Fibroblast of the aortic adventitia (primary cell): ENCODE measurements around the gene ATP2C2. TPM values are rescaled to one million over a fixed set of nuclear protein-coding genes. Genes with fewer than 3 reads are reported as not detected.

Experiments
- DNase-seq: peaks from one replicate; pipeline ENCODE4 v3.0.0-alpha.2; 2010; ENCODE audit warnings: low read depth
- H3K4me3 ChIP-seq: 2 replicates; pipeline ENCODE4 v1.5.1; 2011; ENCODE audit warnings: low read depth, mild to moderate bottlenecking, control low read depth, low read length, moderate library complexity
- CTCF ChIP-seq: IDR thresholded peaks from 2 replicates; pipeline ENCODE4 v1.5.1; 2011; ENCODE audit warnings: mild to moderate bottlenecking, low read length, control low read depth, inconsistent platforms; ENCODE audit not compliant: insufficient read depth
- total RNA-seq: library from RNA; depleted of rRNA; stranded (reverse); fragments of >200 nt; gene quantifications from 2 replicates; pipeline ENCODE4 v1.2.3, GENCODE V29; 2012; ENCODE audit warnings: low replicate concordance

Gene ATP2C2
- total RNA-seq, 1 donor, result not detected

- no peak for TF ChIP-seq CTCF
- H3K4me3 ChIP-seq, result no peak overlapping the region
- no peak for DNase-seq
Observed at GRCh38 chr16:84356591-84357116, 11.7 kb upstream of the ATP2C2 start.

- no peak for TF ChIP-seq CTCF
- DNase-seq, result no peak
- H3K4me3 ChIP-seq, result no peak overlapping the region
Observed at GRCh38 chr16:84357191-84357651, 11.1 kb upstream of the ATP2C2 start.

GRCh38 chr16:84358601-84359295, 9.6 kb upstream of the ATP2C2 start:
- H3K4me3 ChIP-seq, result no peak overlapping the region
- no peak for DNase-seq
- TF ChIP-seq CTCF, result no peak

- DNase-seq, result no peak
- no peak overlapping the region for H3K4me3 ChIP-seq
- no peak for TF ChIP-seq CTCF
Observed at GRCh38 chr16:84359326-84359725, 9.0 kb upstream of the ATP2C2 start.

- H3K4me3 ChIP-seq, result no peak overlapping the region
- no peak for TF ChIP-seq CTCF
- no peak for DNase-seq
Observed at GRCh38 chr16:84360170-84360569, 8.2 kb upstream of the ATP2C2 start.

GRCh38 chr16:84360748-84361147, 7.6 kb upstream of the ATP2C2 start:
- TF ChIP-seq CTCF, result no peak
- H3K4me3 ChIP-seq, result no peak overlapping the region
- DNase-seq, result no peak

GRCh38 chr16:84361546-84361945, 6.8 kb upstream of the ATP2C2 start:
- DNase-seq, result no peak
- no peak for TF ChIP-seq CTCF
- no peak overlapping the region for H3K4me3 ChIP-seq
